ENCODE results near the gene AIFM3. TPM values are rescaled to one million over a fixed set of nuclear protein-coding genes. Genes with fewer than 3 reads are reported as not detected.

The AIFM3 gene
- total RNA-seq, 1 experiment from 2014 or later, result 4.2 TPM

DNA sequence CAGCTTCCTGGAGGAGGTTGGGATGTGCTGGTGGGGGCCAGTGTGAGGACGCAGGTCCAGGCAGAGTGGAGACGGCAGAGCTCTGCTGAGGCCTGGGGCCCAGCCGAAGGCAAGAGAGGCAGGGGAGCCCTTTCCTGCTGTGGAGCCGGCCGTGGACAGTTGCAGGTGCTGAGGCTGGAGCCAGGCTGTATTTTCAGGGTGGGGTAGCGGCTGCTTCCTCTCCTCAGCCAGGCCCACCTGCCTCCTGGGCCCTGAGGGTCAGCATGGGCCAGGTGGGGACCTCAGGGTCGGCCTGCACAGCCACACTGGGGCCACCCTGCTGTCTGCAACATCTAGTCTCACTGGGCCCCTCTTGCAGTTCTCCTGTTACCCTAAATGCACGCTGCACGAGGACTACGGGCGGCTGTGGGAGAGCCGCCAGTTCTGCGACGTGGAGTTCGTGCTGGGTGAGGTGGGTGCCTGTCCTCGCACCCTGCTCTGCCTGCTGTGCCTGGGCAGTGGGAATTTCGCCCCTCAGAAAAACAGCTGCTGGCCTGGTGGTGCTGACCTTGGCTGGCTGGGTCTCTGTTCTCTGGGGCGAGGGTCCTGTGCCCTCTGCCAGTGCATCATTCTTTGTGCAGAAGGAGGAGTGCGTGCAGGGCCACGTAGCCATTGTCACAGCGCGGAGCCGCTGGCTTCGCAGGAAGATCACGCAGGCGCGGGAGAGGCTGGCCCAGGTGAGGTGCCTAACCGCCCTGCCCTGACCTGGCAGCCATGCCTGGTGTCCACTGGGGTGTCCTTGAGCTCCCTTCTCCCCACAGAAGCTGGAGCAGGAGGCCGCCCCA is 26.5 kb downstream of the AIFM3 start:
- peaks cover 46% of the 10 kb centered on the region for H3K36me3 Mint-ChIP-seq (ENCODE audit: insufficient read depth, unreplicated experiment)
- H3K27ac Mint-ChIP-seq (ENCODE audit: unreplicated experiment), result no peak overlapping the region
- H3K27me3 Mint-ChIP-seq (ENCODE audit: unreplicated experiment), result no peaks in the 10 kb centered on the region
- TF ChIP-seq, protein P1, sequence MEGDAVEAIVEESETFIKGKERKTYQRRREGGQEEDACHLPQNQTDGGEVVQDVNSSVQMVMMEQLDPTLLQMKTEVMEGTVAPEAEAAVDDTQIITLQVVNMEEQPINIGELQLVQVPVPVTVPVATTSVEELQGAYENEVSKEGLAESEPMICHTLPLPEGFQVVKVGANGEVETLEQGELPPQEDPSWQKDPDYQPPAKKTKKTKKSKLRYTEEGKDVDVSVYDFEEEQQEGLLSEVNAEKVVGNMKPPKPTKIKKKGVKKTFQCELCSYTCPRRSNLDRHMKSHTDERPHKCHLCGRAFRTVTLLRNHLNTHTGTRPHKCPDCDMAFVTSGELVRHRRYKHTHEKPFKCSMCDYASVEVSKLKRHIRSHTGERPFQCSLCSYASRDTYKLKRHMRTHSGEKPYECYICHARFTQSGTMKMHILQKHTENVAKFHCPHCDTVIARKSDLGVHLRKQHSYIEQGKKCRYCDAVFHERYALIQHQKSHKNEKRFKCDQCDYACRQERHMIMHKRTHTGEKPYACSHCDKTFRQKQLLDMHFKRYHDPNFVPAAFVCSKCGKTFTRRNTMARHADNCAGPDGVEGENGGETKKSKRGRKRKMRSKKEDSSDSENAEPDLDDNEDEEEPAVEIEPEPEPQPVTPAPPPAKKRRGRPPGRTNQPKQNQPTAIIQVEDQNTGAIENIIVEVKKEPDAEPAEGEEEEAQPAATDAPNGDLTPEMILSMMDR (IDR thresholded peaks at IDR 0.05; ENCODE audit: unreplicated experiment), result no peak
- CTCF ChIA-PET, result no interaction called here
- no peak overlapping the region for H3K4me3 Mint-ChIP-seq (ENCODE audit: low read depth, unreplicated experiment)
- intact Hi-C loops (cut with micrococcal nuclease; ENCODE audit: unreplicated experiment), result no loop called here
- no peaks in the 10 kb centered on the region for H3K9me3 Mint-ChIP-seq (ENCODE audit: low read depth, unreplicated experiment)
- H3K4me1 Mint-ChIP-seq (ENCODE audit: low read depth, unreplicated experiment), result no peaks in the 10 kb centered on the region
- no peak for DNase-seq
- BruUV-seq (replicated peaks), result no TSS peak

DNA sequence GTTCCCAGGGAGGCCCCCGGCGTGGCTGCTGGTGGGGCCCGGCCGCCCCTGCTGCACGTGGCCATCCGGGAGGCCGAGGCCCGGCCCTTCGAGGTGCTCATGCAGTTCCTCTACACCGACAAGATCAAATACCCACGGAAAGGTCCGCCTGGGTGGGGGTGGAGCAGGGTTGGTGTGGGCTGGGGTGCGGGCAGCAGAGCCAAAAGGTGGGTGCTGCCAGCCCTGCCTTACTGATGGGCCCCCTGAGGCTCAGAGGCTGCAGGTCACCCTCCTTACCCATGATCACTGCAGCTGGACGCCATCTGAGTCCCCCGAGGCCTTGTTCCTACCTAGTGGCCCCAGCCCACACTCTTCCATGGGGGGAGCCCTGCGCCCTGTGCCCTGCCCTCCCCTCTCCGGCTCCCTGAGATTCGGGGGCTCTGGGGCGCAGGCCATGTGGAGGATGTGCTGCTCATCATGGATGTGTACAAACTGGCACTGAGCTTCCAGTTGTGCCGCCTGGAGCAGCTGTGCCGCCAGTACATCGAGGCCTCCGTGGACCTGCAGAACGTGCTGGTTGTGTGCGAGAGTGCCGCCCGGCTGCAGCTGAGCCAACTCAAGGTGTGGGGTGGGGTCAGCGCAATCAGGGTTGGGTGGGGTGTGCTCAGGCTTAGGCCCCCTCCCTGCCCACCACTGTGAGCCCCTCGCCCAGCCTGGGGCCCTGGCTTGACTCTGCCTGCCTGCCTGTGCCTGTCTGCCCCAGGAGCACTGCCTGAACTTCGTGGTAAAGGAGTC is 27.3 kb downstream of the AIFM3 start:
- Mint-ChIP-seq H3K27me3 (ENCODE audit: unreplicated experiment) (no peaks in the 10 kb centered on the region), H3K9me3 (ENCODE audit: low read depth, unreplicated experiment) (no peaks in the 10 kb centered on the region), H3K36me3 (ENCODE audit: insufficient read depth, unreplicated experiment) (peaks cover 54% of the 10 kb centered on the region), H3K4me1 (ENCODE audit: low read depth, unreplicated experiment) (no peaks in the 10 kb centered on the region), H3K4me3 (ENCODE audit: low read depth, unreplicated experiment) (no peak overlapping the region), H3K27ac (ENCODE audit: unreplicated experiment) (no peak overlapping the region)
- CTCF ChIA-PET, result no interaction called here
- DNase-seq, result no peak
- intact Hi-C loops (cut with micrococcal nuclease; ENCODE audit: unreplicated experiment), result no loop called here
- TF ChIP-seq, protein P1 (IDR thresholded peaks at IDR 0.05; ENCODE audit: unreplicated experiment), result no peak
- BruUV-seq (replicated peaks), result no TSS peak

DNA sequence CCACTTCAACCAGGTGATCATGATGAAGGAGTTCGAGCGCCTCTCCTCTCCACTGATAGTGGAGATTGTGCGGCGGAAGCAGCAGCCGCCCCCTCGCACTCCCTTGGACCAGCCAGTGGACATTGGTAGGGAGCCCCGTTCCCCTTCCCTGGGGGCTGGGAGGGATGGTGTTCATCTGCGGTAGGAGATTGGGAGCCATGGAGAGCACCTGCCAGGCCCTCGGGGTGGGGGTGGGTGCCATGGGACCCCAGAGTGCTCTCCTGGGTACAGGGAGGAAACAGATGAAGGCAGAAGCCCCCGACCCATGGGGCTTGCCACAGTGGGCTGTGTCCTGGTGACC is 27.8 kb downstream of the AIFM3 start:
- TF ChIP-seq, protein P1 (IDR thresholded peaks at IDR 0.05; ENCODE audit: unreplicated experiment), result no peak

DNA sequence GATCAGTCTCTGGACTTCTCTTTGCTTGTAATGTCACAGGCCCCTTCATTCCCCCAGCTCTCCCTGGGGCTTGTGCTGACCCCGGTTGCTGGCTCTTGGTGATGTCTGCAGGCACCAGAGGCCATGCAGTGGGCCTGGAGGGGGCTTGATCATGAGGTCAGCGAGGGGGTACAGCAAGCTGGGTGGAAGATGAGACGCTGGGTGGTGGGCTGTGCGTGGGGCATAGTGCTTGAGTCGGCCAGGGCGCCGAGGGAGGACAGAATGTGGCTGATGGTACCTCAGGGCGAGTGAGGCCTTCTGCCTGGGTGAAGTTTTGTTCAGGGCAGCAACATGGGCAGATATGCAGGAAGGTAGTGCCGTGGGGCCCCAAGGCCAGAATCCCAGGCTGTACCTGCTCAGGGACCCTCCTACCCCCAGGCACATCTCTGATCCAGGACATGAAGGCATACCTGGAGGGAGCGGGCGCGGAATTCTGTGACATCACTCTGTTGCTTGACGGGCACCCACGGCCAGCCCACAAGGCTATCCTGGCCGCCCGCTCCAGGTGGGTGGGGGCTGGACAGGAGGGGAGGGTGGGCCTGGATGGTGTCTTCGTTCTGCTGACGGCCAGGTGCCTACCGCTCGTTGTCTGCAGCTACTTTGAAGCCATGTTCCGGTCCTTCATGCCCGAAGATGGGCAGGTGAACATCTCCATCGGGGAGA is 28.4 kb downstream of the AIFM3 start:
- no peak for DNase-seq
- Mint-ChIP-seq H3K36me3 (ENCODE audit: insufficient read depth, unreplicated experiment) (peaks cover 65% of the 10 kb centered on the region), H3K4me3 (ENCODE audit: low read depth, unreplicated experiment) (no peak overlapping the region), H3K27ac (ENCODE audit: unreplicated experiment) (no peak overlapping the region), H3K9me3 (ENCODE audit: low read depth, unreplicated experiment) (no peaks in the 10 kb centered on the region), H3K27me3 (ENCODE audit: unreplicated experiment) (no peaks in the 10 kb centered on the region), H3K4me1 (ENCODE audit: low read depth, unreplicated experiment) (no peaks in the 10 kb centered on the region)
- CTCF ChIA-PET, result interaction anchor here (0.6 kb wide), 1 partner anchor 1071 kb away, joined by 5 read pairs; no protein-coding TSS in a partner anchor
- BruUV-seq (replicated peaks), result no TSS peak
- TF ChIP-seq, protein P1 (IDR thresholded peaks at IDR 0.05; ENCODE audit: unreplicated experiment), result no peak
- intact Hi-C loops (cut with micrococcal nuclease; ENCODE audit: unreplicated experiment), result no loop called here

More for the DNA sequence above, 27.8 kb downstream of the AIFM3 start:
- no peaks in the 10 kb centered on the region for H3K9me3 Mint-ChIP-seq (ENCODE audit: low read depth, unreplicated experiment)
- intact Hi-C loops (cut with micrococcal nuclease; ENCODE audit: unreplicated experiment), result no loop called here
- H3K27me3 Mint-ChIP-seq (ENCODE audit: unreplicated experiment), result no peaks in the 10 kb centered on the region
- H3K4me3 Mint-ChIP-seq (ENCODE audit: low read depth, unreplicated experiment), result no peak overlapping the region
- BruUV-seq (replicated peaks), result no TSS peak
- H3K27ac Mint-ChIP-seq (ENCODE audit: unreplicated experiment), result no peak overlapping the region
- CTCF ChIA-PET, result no interaction called here
- DNase-seq, result no peak
- no peaks in the 10 kb centered on the region for H3K4me1 Mint-ChIP-seq (ENCODE audit: low read depth, unreplicated experiment)
- peaks cover 59% of the 10 kb centered on the region for H3K36me3 Mint-ChIP-seq (ENCODE audit: insufficient read depth, unreplicated experiment)
